Endothelial cell of umbilical vein (primary cell): ENCODE measurements around the gene CYB561A3. TPM values are rescaled to one million over a fixed set of nuclear protein-coding genes. Genes with fewer than 3 reads are reported as not detected.

Source experiments
- BruUV-seq: library from RNA; stranded (reverse); fragments of 400-500 nt; replicated peaks from 2 replicates; lab custom pipeline; 2021; lab: Mats Ljungman, UMichigan
- CTCF ChIA-PET: fragments of 300-600, 350-600 bp; sonication (Branson Sonifier 250); formaldehyde crosslinking; loops from one replicate; lab custom pipeline; 2021; ENCODE audit warnings: antibody characterized with exemption, inconsistent platforms; lab: Charles Lee
- POLR2A ChIA-PET: fragments of 300-600, 350-600 bp; sonication (Branson Sonifier 250); formaldehyde crosslinking; loops from one replicate; lab custom pipeline; 2021; ENCODE audit warnings: antibody characterized with exemption, inconsistent platforms; lab: Charles Lee
- DNase-seq: peaks from one replicate; pipeline ENCODE4 v3.0.0-alpha.2; 2011; ENCODE audit warnings: low read depth, low spot score
- FAIRE-seq: peaks from 2 replicates; lab custom pipeline; 2011; peaks lifted over from hg19 to GRCh38; lab: Jason Lieb, UNC
- H2AFZ ChIP-seq: 2 replicates; pipeline ENCODE4 v1.6.0; 2012; ENCODE audit warnings: low read depth, low read length, control low read depth, inconsistent platforms
- H3K27ac ChIP-seq: 2 replicates; pipeline ENCODE4 v1.5.1; 2011; ENCODE audit warnings: low read depth, mild to moderate bottlenecking, control low read depth, low read length, moderate library complexity; ENCODE audit not compliant: insufficient read depth
- H3K27me3 ChIP-seq, 2 experiments: 2 replicates each; pipeline versions ENCODE4 v1.6.0 to v1.6.1; 2011; ENCODE audit warnings: low read length in 2 of 2, mixed read lengths in 1 of 2; ENCODE audit not compliant: control insufficient read depth in 2 of 2, insufficient read depth in 2 of 2
- H3K36me3 ChIP-seq, 2 experiments: 2 replicates in 1 of 2; 3 replicates in 1 of 2; pipeline ENCODE4 v1.5.1; 2011; ENCODE audit warnings: low read length in 2 of 2, mild to moderate bottlenecking in 1 of 2, moderate library complexity in 1 of 2; ENCODE audit not compliant: control insufficient read depth in 2 of 2, insufficient read depth in 2 of 2; ENCODE audit errors: extremely low read depth in 1 of 2
- H3K4me1 ChIP-seq: 3 replicates; pipeline ENCODE4 v1.5.1; 2011; ENCODE audit warnings: mild to moderate bottlenecking, low read length; ENCODE audit not compliant: control insufficient read depth, insufficient read depth; ENCODE audit errors: extremely low read depth
- H3K4me2 ChIP-seq: 2 replicates; pipeline ENCODE4 v1.6.1; 2011; ENCODE audit warnings: low read length, control low read depth, mixed read lengths; ENCODE audit not compliant: insufficient read depth
- H3K4me3 ChIP-seq, 3 experiments: fragments of 200-600 bp in 1 of 3; sonication (generic), shearing (Covaris generic) in 1 of 3; replicated peaks in 1 of 3; 2 replicates each; pipeline ENCODE4 v1.5.1; 2011 to 2016; ENCODE audit warnings: control low read depth in 3 of 3, low read length in 3 of 3, mild to moderate bottlenecking in 2 of 3, inconsistent platforms in 1 of 3, low read depth in 1 of 3, moderate library complexity in 1 of 3; ENCODE audit not compliant: insufficient read depth in 1 of 3
- H3K79me2 ChIP-seq: 2 replicates; pipeline ENCODE4 v1.6.0; 2012; ENCODE audit warnings: low read length, inconsistent platforms; ENCODE audit not compliant: control insufficient read depth, insufficient read depth
- H3K9ac ChIP-seq: replicated peaks from 2 replicates; pipeline ENCODE3; 2011; ENCODE audit warnings: low read length, control low read depth; ENCODE audit not compliant: insufficient read depth; ENCODE audit errors: extremely low read depth
- H3K9me1 ChIP-seq: replicated peaks from 3 replicates; pipeline ENCODE4 v1.6.0; 2011; ENCODE audit warnings: mild to moderate bottlenecking, low read length; ENCODE audit not compliant: control insufficient read depth, insufficient read depth; ENCODE audit errors: extremely low read depth
- H3K9me3 ChIP-seq: replicated peaks from 2 replicates; pipeline ENCODE4 v1.5.1; 2012; ENCODE audit warnings: low read length, inconsistent platforms; ENCODE audit not compliant: control insufficient read depth, insufficient read depth
- H4K20me1 ChIP-seq: replicated peaks from 2 replicates; pipeline ENCODE3; 2011; ENCODE audit warnings: mild to moderate bottlenecking, low read length; ENCODE audit not compliant: control insufficient read depth, insufficient read depth; ENCODE audit errors: extremely low read depth
- EZH2 ChIP-seq: IDR thresholded peaks from 2 replicates; pipeline ENCODE4 v1.6.1; 2012; ENCODE audit warnings: borderline replicate concordance, low read depth, mild to moderate bottlenecking, moderate library complexity, low read length, inconsistent platforms; ENCODE audit not compliant: severe bottlenecking
- FOS ChIP-seq: IDR thresholded peaks from 2 replicates; pipeline ENCODE4 v1.6.1; 2011; ENCODE audit warnings: mild to moderate bottlenecking, low read length, moderate library complexity, borderline replicate concordance; ENCODE audit not compliant: insufficient read depth
- GATA2 ChIP-seq: IDR thresholded peaks from 2 replicates; pipeline ENCODE4 v1.7.0; 2011; ENCODE audit warnings: low read depth, mild to moderate bottlenecking, moderate library complexity, mixed read lengths, low read length; ENCODE audit not compliant: insufficient read length, insufficient read depth
- JUN ChIP-seq: IDR thresholded peaks from 2 replicates; pipeline ENCODE4 v1.6.1; 2011; ENCODE audit warnings: borderline replicate concordance, low read depth; ENCODE audit not compliant: insufficient read length, insufficient read depth
- MYC ChIP-seq: IDR thresholded peaks from one replicate; pipeline ENCODE4 v1.6.1; 2011; ENCODE audit warnings: mild to moderate bottlenecking, low read depth, low read length
- POLR2A ChIP-seq: IDR thresholded peaks from 2 replicates; pipeline ENCODE4 v1.6.1; 2012; ENCODE audit warnings: low read depth, mild to moderate bottlenecking, control low read depth, low read length
- POLR2AphosphoS5 ChIP-seq: IDR thresholded peaks from 2 replicates; pipeline ENCODE4 v1.6.1; 2012; ENCODE audit warnings: low read depth, mild to moderate bottlenecking, control low read depth, low read length, moderate library complexity; ENCODE audit not compliant: insufficient read depth
- dilution Hi-C: fragments of 300-500 bp; cut with MboI; formaldehyde crosslinking; loops from one replicate; pipeline ENCODE4 v1.15.0; 2019; ENCODE audit warnings: low sequenced_read_pairs; ENCODE audit not compliant: extremely low pct_ligation_motif_present
- intact Hi-C: fragments of 100-400 bp; cut with micrococcal nuclease; formaldehyde crosslinking; loops from one replicate; pipeline ENCODE4 v1.10.0; 2022
- polyA plus RNA-seq, 4 experiments: library from polyadenylated mRNA; depleted of rRNA in 3 of 4; stranded (reverse) in 3 of 4; unstranded in 1 of 4; fragments of >200 nt; gene quantifications; 2 replicates each; pipeline versions ENCODE4 v1.2.1 to v1.2.3, GENCODE V29; 2011 to 2012; ENCODE audit warnings: missing spikeins in 1 of 4
- total RNA-seq: library from RNA; stranded (reverse); gene quantifications from 2 replicates; pipeline ENCODE4 v1.2.3, GENCODE V29; 2021
- TF ChIP-seq, protein P1 (sequence below), 2 donors: IDR thresholded peaks; 1 replicate in 1 of 2; 2 replicates in 1 of 2; pipeline ENCODE4 v1.5.1; 2011; ENCODE audit warnings: low read length in 2 of 2, mild to moderate bottlenecking in 2 of 2, moderate library complexity in 2 of 2, control low read depth in 1 of 2, inconsistent platforms in 1 of 2, low read depth in 1 of 2; ENCODE audit not compliant: insufficient read depth in 1 of 2; ENCODE audit errors: extremely low read depth in 1 of 2
- TF ChIP-seq, protein P2 (sequence below): IDR thresholded peaks from 2 replicates; pipeline ENCODE4 v1.6.1; 2011; ENCODE audit not compliant: insufficient read depth, insufficient read length

The CYB561A3 gene
- total and polyA plus RNA-seq, 2 donors (not counting 3 experiments of a cell fraction or from before 2014, with no cell fraction given): 41.6 to 103 TPM

DNA sequence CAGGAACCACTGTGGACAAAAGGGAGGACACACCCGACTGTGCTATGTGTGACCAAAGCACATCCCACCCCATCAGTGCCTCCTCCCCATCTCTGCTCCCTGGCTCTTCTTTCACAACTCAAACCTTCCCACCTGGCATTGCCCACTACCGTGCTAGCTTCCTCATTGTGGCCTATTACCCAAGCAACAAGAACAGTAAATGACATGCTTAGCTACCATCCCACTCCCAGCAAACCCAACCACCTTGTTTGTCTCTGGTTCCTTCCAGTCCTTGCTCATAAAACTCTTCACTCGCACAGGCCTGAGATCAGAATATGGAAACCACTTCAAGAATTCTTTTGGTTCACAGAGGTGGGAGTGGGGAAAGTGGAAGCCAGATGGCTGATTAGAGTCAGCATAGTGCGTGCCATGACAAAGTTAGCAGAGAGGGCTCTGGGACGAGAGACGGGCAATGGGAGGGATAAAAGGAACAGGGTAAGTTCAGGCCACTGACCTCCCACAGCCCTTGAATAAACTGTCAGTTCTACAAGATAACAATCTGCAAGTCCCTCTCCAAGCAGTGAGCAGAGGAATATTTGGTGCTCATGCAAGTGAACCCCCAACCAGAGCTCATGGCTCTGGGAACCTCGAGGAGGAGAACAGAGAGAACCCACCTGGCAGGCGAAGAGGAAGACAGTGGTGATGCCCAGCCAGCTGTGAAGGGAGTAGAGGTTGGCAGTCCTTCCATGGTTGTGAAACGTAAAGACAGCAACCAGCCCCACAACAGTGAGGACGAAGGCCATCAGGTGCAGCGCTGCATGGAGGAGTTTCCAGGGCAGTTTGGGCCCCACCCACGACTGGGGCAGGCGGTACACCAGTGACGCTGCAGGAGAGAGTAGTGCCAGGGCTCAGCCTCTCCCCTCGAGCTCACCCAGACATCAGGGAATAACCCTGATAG is 8.3 kb downstream of the CYB561A3 start:
- no TSS peak for BruUV-seq
- CTCF ChIA-PET: interaction anchor here (1.1 to 2.7 kb wide), 4 partner anchors 17 to 99 kb away, joined by 3 to 9 read pairs (median 4); partner anchors contain the start of gene TMEM216
- Histone ChIP-seq H3K9ac (no peak overlapping the region), H3K4me1 (peaks cover 4% of the 10 kb centered on the region), H3K27me3 (no peaks in the 10 kb centered on the region), H3K9me3 (no peaks in the 10 kb centered on the region), H2AFZ (no peak overlapping the region), H3K79me2 (no peaks in the 10 kb centered on the region), H3K36me3 (peaks cover 0 to 20% of the 10 kb centered on the region in 2 experiments), H4K20me1 (no peaks in the 10 kb centered on the region), H3K4me3 (no peak overlapping the region), H3K4me2 (no peak overlapping the region), H3K27ac (no peak overlapping the region), H3K9me1 (no peaks in the 10 kb centered on the region)
- FAIRE-seq (no peak), DNase-seq (no peak)
- dilution Hi-C loops: no loop called here
- intact Hi-C loops: no loop called here
- TF ChIP-seq FOS (no peak), POLR2A (no peak), MYC (no peak), JUN (no peak), GATA2 (no peak), EZH2 (no peak), POLR2AphosphoS5 (no peak)
- TF ChIP-seq, protein P1, sequence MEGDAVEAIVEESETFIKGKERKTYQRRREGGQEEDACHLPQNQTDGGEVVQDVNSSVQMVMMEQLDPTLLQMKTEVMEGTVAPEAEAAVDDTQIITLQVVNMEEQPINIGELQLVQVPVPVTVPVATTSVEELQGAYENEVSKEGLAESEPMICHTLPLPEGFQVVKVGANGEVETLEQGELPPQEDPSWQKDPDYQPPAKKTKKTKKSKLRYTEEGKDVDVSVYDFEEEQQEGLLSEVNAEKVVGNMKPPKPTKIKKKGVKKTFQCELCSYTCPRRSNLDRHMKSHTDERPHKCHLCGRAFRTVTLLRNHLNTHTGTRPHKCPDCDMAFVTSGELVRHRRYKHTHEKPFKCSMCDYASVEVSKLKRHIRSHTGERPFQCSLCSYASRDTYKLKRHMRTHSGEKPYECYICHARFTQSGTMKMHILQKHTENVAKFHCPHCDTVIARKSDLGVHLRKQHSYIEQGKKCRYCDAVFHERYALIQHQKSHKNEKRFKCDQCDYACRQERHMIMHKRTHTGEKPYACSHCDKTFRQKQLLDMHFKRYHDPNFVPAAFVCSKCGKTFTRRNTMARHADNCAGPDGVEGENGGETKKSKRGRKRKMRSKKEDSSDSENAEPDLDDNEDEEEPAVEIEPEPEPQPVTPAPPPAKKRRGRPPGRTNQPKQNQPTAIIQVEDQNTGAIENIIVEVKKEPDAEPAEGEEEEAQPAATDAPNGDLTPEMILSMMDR (IDR thresholded peaks at IDR 0.05; ENCODE audit: extremely low read depth in 1 of 2, insufficient read depth in 1 of 2, low read depth in 1 of 2, low read length in 2 of 2): no peak
- TF ChIP-seq, protein P2, sequence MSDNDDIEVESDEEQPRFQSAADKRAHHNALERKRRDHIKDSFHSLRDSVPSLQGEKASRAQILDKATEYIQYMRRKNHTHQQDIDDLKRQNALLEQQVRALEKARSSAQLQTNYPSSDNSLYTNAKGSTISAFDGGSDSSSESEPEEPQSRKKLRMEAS: no peak
- POLR2A ChIA-PET: no interaction called here
